ENCODE data around the gene DPT.

The DPT gene

GRCh38 chr1:168654198-168654915, 74.6 kb downstream of the DPT start:
- H3K27ac ChIP-seq: no peak overlapping the region

GRCh38 chr1:168653567-168653966, 75.4 kb downstream of the DPT start:
- H3K27ac ChIP-seq: no peak overlapping the region
- no peak for TF ChIP-seq CTCF (conservative IDR thresholded peaks at IDR 0.05)

More at GRCh38 chr1:168654198-168654915, 74.6 kb downstream of the DPT start:
- no peak for TF ChIP-seq CTCF (conservative IDR thresholded peaks at IDR 0.05)

- no peak overlapping the region for H3K27ac ChIP-seq
- no peak for TF ChIP-seq CTCF (conservative IDR thresholded peaks at IDR 0.05)
Measured at GRCh38 chr1:168645721-168646120, 83.3 kb downstream of the DPT start.

Data from VCaP (cell line).